ENCODE measurements around the gene C10orf143. TPM values are rescaled to one million over a fixed set of nuclear protein-coding genes. Genes with fewer than 3 reads are reported as not detected.

Gene C10orf143
- total RNA-seq, 2 donors from 2014 or later, result not detected

GRCh38 chr10:130045801-130046321, 64.8 kb downstream of the C10orf143 start:
- no peaks in the 10 kb centered on the region for H3K27me3 ChIP-seq (replicated peaks; ENCODE audit: insufficient read depth)
- H3K9me3 ChIP-seq, result no peaks in the 10 kb centered on the region
- H3K27ac ChIP-seq, result no peak overlapping the region
- no peak for ATAC-seq (ENCODE audit: insufficient number of reproducible peaks, low FRiP score, low read depth)
- H3K4me3 ChIP-seq, result no peak overlapping the region
- no peak for TF ChIP-seq CTCF (IDR thresholded peaks at IDR 0.05)
- H3K4me1 ChIP-seq (ENCODE audit: control insufficient read depth in 1 of 2, low read depth in 2 of 2), result no peaks in the 10 kb centered on the region
- H3K36me3 ChIP-seq, result no peaks in the 10 kb centered on the region
- no peak for DNase-seq (ENCODE audit: low spot score)

- no peaks in the 10 kb centered on the region for H3K36me3 ChIP-seq
- H3K4me3 ChIP-seq, result no peak overlapping the region
- H3K27me3 ChIP-seq (replicated peaks; ENCODE audit: insufficient read depth), result no peaks in the 10 kb centered on the region
- no peak for TF ChIP-seq CTCF (IDR thresholded peaks at IDR 0.05)
- no peak for ATAC-seq (ENCODE audit: insufficient number of reproducible peaks, low FRiP score, low read depth)
- DNase-seq (ENCODE audit: low spot score), result no peak
- H3K4me1 ChIP-seq (ENCODE audit: control insufficient read depth in 1 of 2, low read depth in 2 of 2), result no peaks in the 10 kb centered on the region
- no peaks in the 10 kb centered on the region for H3K9me3 ChIP-seq
- H3K27ac ChIP-seq, result no peak overlapping the region
Observed at GRCh38 chr10:130045091-130045652, 65.5 kb downstream of the C10orf143 start.

DNA sequence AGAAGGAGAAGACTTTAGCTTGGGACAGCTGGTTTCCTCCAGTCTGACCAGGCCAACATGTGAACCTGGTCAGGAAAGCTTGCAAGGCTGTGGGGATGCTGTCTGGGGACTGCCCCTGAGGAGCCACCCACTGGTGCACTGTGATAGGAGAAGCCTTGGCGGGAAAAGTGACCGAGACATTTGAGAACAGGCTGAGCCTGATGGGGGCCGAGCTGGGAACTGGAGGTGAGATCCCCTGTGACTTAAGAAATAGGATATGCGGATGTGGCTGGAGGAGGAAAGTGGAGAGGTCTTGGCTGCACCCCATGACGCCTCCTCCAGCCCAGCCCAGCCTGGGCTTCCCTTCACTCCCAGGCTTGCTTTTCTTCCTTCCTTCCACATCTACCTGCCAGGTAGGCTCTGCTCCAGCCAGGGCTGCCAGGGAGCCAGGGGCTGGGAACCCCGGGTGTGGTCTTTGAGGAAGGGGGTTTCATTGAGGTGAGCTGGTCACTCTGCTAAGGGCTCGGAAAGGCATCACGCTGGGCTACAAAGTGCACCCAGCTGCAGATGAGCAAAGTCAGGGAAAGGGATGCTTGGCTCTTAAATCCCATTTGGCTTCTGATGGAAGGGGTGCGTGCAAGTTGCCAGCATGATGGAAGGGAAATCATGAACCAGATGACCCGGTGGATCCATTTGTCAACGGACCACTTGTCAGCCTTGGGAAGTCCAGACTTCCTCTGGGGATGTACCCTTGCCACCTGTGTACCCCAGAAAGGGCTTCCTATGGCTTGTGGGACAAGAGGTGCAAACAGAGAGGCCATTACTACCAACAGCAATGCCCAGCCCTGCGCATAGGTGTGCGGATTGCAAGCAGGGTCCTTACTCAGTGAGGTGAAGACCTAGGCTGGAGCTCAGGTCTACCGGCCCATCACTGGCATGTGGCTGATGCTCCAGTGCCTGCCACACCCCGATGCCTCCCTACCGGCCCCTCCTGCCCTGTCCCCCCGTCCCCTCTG, 66.3 kb downstream of the C10orf143 start:
- Histone ChIP-seq H3K27me3 (replicated peaks; ENCODE audit: insufficient read depth) (no peaks in the 10 kb centered on the region), H3K4me3 (no peak overlapping the region), H3K9me3 (no peaks in the 10 kb centered on the region), H3K36me3 (no peaks in the 10 kb centered on the region), H3K27ac (no peak overlapping the region), H3K4me1 (ENCODE audit: control insufficient read depth in 1 of 2, low read depth in 2 of 2) (no peaks in the 10 kb centered on the region)
- ATAC-seq (ENCODE audit: insufficient number of reproducible peaks, low FRiP score, low read depth), result no peak
- no peak for TF ChIP-seq CTCF (IDR thresholded peaks at IDR 0.05)
- no peak for DNase-seq (ENCODE audit: low spot score)

DNA sequence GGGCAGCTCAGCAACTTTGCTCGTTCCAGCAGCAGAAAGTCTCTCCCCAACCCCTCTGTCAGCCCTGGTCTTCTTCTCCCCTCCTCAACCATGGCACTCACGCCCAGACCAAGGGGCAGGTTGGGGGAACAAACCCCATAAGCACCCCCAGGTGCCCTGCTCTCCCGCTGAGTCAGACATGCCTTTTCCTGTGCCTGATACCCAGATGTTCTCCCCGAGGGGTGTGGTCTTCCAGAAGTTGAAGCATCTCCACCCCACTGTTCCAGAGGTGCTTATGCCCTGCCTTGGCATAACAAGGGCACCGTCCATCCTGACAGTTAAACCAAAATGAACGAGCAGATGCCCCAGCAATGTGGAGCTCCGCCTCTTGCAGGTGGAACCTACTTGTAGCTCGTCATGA, 67.1 kb downstream of the C10orf143 start:
- Histone ChIP-seq H3K9me3 (no peaks in the 10 kb centered on the region), H3K27ac (no peak overlapping the region), H3K4me1 (ENCODE audit: control insufficient read depth in 1 of 2, low read depth in 2 of 2) (no peaks in the 10 kb centered on the region), H3K36me3 (no peaks in the 10 kb centered on the region), H3K27me3 (replicated peaks; ENCODE audit: insufficient read depth) (no peaks in the 10 kb centered on the region), H3K4me3 (no peak overlapping the region)
- DNase-seq (ENCODE audit: low spot score), result no peak
- no peak for ATAC-seq (ENCODE audit: insufficient number of reproducible peaks, low FRiP score, low read depth)
- no peak for TF ChIP-seq CTCF (IDR thresholded peaks at IDR 0.05)

GRCh38 chr10:130042381-130042780, 68.2 kb downstream of the C10orf143 start:
- ATAC-seq (ENCODE audit: insufficient number of reproducible peaks, low FRiP score, low read depth) (no peak), DNase-seq (ENCODE audit: low spot score) (no peak)
- Histone ChIP-seq H3K27me3 (replicated peaks; ENCODE audit: insufficient read depth) (no peaks in the 10 kb centered on the region), H3K27ac (no peak overlapping the region), H3K9me3 (no peaks in the 10 kb centered on the region), H3K4me1 (ENCODE audit: control insufficient read depth in 1 of 2, low read depth in 2 of 2) (no peaks in the 10 kb centered on the region), H3K4me3 (no peak overlapping the region), H3K36me3 (no peaks in the 10 kb centered on the region)
- no peak for TF ChIP-seq CTCF (IDR thresholded peaks at IDR 0.05)
